Kidney epithelial cell (primary cell): ENCODE measurements around the gene PSMD2. TPM values are rescaled to one million over a fixed set of nuclear protein-coding genes. Genes with fewer than 3 reads are reported as not detected.

Experiments used
- DNase-seq: peaks from one replicate; pipeline ENCODE4 v3.0.0-alpha.2; 2010; ENCODE audit warnings: low read depth
- H3K27me3 ChIP-seq: 2 replicates; pipeline ENCODE4 v1.6.0; 2011; ENCODE audit warnings: low read length; ENCODE audit not compliant: control insufficient read depth, insufficient read depth
- H3K36me3 ChIP-seq: 2 replicates; pipeline ENCODE4 v1.5.1; 2011; ENCODE audit warnings: low read length; ENCODE audit not compliant: control insufficient read depth, insufficient read depth
- H3K4me3 ChIP-seq: 2 replicates; pipeline ENCODE4 v1.5.1; 2011; ENCODE audit warnings: low read depth, mild to moderate bottlenecking, control low read depth, low read length
- CTCF ChIP-seq: IDR thresholded peaks from 2 replicates; pipeline ENCODE4 v1.5.1; 2011; ENCODE audit warnings: mild to moderate bottlenecking, moderate library complexity, low read length, control low read depth, inconsistent platforms; ENCODE audit not compliant: insufficient read depth, poor library complexity, severe bottlenecking
- total RNA-seq: library from RNA; depleted of rRNA; stranded (reverse); fragments of >200 nt; gene quantifications from 2 replicates; pipeline ENCODE4 v1.2.3, GENCODE V29; 2015

PSMD2 gene
- total RNA-seq, 1 donor from 2014 or later, result 903 TPM

- Histone ChIP-seq H3K36me3 (peaks cover 1% of the 10 kb centered on the region), H3K27me3 (no peaks in the 10 kb centered on the region), H3K4me3 (no peak overlapping the region)
- DNase-seq, result no peak
- no peak for TF ChIP-seq CTCF
These were observed 52.6 kb downstream of the PSMD2 start for GRCh38 chr3:184351511-184352148.

- Histone ChIP-seq H3K4me3 (no peak overlapping the region), H3K36me3 (peaks cover 1% of the 10 kb centered on the region), H3K27me3 (no peaks in the 10 kb centered on the region)
- DNase-seq, result no peak
- TF ChIP-seq CTCF, result no peak
These were observed 53.2 kb downstream of the PSMD2 start for GRCh38 chr3:184352149-184352785.

GRCh38 chr3:184352897-184353545 lies 54.0 kb downstream of the PSMD2 start:
- DNase-seq, result no peak
- Histone ChIP-seq H3K36me3 (peaks cover 1% of the 10 kb centered on the region), H3K27me3 (no peaks in the 10 kb centered on the region), H3K4me3 (no peak overlapping the region)
- no peak for TF ChIP-seq CTCF

GRCh38 chr3:184353546-184353941 lies 54.5 kb downstream of the PSMD2 start:
- no peak for DNase-seq
- no peak overlapping the region for H3K4me3 ChIP-seq
- H3K36me3 ChIP-seq, result peaks cover 1% of the 10 kb centered on the region
- no peaks in the 10 kb centered on the region for H3K27me3 ChIP-seq
- TF ChIP-seq CTCF, result no peak

- no peak for DNase-seq
- H3K4me3 ChIP-seq, result no peak overlapping the region
- TF ChIP-seq CTCF, result peak; percentile 91
- peaks cover 1% of the 10 kb centered on the region for H3K36me3 ChIP-seq
- H3K27me3 ChIP-seq, result no peaks in the 10 kb centered on the region
These were observed 55.2 kb downstream of the PSMD2 start for GRCh38 chr3:184354121-184354728.
